NB4 (cell line): ENCODE measurements around the gene RRAS2.

Experiments
- MAX ChIP-seq: IDR thresholded peaks from 2 replicates; pipeline ENCODE4 v1.6.1; 2011; ENCODE audit warnings: low read depth, low read length
- MYC ChIP-seq: IDR thresholded peaks from 2 replicates; pipeline ENCODE4 v1.6.1; 2011; ENCODE audit warnings: low read depth, low read length
- POLR2A ChIP-seq: IDR thresholded peaks from 2 replicates; pipeline ENCODE4 v1.6.1; 2011; ENCODE audit warnings: mild to moderate bottlenecking; ENCODE audit not compliant: insufficient read length; ENCODE audit errors: extremely low read depth
- TF ChIP-seq, protein P1 (sequence below): IDR thresholded peaks from one replicate; pipeline ENCODE4 v1.5.1; 2012; ENCODE audit warnings: low read depth, low read length

DNA sequence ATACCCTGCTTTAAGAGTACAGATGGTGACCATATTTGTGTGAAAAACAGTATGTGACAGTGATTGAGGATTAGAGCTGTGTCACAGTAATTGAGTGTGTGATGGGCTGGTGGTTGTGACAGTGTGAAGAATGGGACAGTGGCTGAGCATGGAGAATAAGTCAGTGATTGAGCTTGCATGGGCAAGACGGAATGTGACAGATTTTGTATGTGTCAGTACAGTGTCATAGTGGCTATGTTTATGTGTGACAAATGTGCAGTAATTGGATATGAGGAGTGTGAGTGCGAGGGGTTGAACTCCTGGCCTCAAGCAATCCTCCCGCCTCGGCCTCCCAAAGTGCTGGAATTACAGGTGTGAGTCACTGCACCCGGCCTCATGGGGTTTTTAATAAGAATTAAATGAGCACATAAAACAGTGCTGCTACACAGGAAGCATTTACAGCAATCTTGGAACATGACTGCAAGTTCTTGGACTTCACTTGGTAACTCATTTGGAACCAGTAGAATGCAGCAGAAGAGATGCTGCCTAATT, 583 bp upstream of the RRAS2 start:
- TF ChIP-seq, protein P1, sequence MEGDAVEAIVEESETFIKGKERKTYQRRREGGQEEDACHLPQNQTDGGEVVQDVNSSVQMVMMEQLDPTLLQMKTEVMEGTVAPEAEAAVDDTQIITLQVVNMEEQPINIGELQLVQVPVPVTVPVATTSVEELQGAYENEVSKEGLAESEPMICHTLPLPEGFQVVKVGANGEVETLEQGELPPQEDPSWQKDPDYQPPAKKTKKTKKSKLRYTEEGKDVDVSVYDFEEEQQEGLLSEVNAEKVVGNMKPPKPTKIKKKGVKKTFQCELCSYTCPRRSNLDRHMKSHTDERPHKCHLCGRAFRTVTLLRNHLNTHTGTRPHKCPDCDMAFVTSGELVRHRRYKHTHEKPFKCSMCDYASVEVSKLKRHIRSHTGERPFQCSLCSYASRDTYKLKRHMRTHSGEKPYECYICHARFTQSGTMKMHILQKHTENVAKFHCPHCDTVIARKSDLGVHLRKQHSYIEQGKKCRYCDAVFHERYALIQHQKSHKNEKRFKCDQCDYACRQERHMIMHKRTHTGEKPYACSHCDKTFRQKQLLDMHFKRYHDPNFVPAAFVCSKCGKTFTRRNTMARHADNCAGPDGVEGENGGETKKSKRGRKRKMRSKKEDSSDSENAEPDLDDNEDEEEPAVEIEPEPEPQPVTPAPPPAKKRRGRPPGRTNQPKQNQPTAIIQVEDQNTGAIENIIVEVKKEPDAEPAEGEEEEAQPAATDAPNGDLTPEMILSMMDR: no peak
- no peak for TF ChIP-seq POLR2A
- TF ChIP-seq MYC: no peak
- no peak for TF ChIP-seq MAX
